ACC112 (cell line): ENCODE measurements around the gene CASZ1.

Source experiments
- H2AFZ ChIP-seq: fragments of 200-600 bp; sonication (generic); one replicate; pipeline ENCODE4 v1.6.0; 2017; ENCODE audit warnings: antibody characterized with exemption, low read length; ENCODE audit not compliant: unreplicated experiment
- H3K27ac ChIP-seq: fragments of 200-600 bp; sonication (generic); 2 replicates; pipeline ENCODE4 v1.5.1; 2014; ENCODE audit warnings: low read depth, mild to moderate bottlenecking, antibody characterized with exemption, low read length, moderate library complexity
- H3K27me3 ChIP-seq: fragments of 200-600 bp; sonication (generic); 2 replicates; pipeline ENCODE4 v1.6.1; 2014; ENCODE audit warnings: mild to moderate bottlenecking, antibody characterized with exemption, low read length, moderate library complexity, mixed read lengths; ENCODE audit not compliant: insufficient read depth
- H3K36me3 ChIP-seq: fragments of 200-600 bp; sonication (generic); 2 replicates; pipeline ENCODE4 v1.6.1; 2016; ENCODE audit warnings: mild to moderate bottlenecking, antibody characterized with exemption, low read length, moderate library complexity, mixed read lengths; ENCODE audit not compliant: insufficient read depth
- H3K4me1 ChIP-seq: fragments of 200-600 bp; sonication (generic); one replicate; pipeline ENCODE4 v1.6.1; 2016; ENCODE audit warnings: low read length, mixed read lengths; ENCODE audit not compliant: insufficient read depth, unreplicated experiment, control insufficient read depth
- H3K4me3 ChIP-seq: fragments of 200-600 bp; sonication (generic); 2 replicates; pipeline ENCODE4 v1.5.1; 2014; ENCODE audit warnings: mild to moderate bottlenecking, low read depth, low read length
- H3K79me2 ChIP-seq: fragments of 200-600 bp; sonication (generic); one replicate; pipeline ENCODE4 v1.6.0; 2016; ENCODE audit warnings: low read length; ENCODE audit not compliant: control insufficient read depth, unreplicated experiment, insufficient read depth

The CASZ1 gene

GRCh38 chr1:10741696-10742095 is 54.8 kb downstream of the CASZ1 start:
- no peaks in the 10 kb centered on the region for H3K36me3 ChIP-seq
- H3K4me1 ChIP-seq, result no peaks in the 10 kb centered on the region
- no peak overlapping the region for H3K4me3 ChIP-seq
- H3K79me2 ChIP-seq, result no peaks in the 10 kb centered on the region
- H3K27ac ChIP-seq, result no peak overlapping the region
- H2AFZ ChIP-seq, result no peak overlapping the region
- peaks cover 6% of the 10 kb centered on the region for H3K27me3 ChIP-seq

- Histone ChIP-seq H3K27ac (no peak overlapping the region), H2AFZ (no peak overlapping the region), H3K4me3 (no peak overlapping the region), H3K79me2 (no peaks in the 10 kb centered on the region), H3K27me3 (peaks cover 18% of the 10 kb centered on the region), H3K4me1 (no peaks in the 10 kb centered on the region), H3K36me3 (no peaks in the 10 kb centered on the region)
These were observed 56.3 kb downstream of the CASZ1 start for GRCh38 chr1:10740123-10740522.

DNA sequence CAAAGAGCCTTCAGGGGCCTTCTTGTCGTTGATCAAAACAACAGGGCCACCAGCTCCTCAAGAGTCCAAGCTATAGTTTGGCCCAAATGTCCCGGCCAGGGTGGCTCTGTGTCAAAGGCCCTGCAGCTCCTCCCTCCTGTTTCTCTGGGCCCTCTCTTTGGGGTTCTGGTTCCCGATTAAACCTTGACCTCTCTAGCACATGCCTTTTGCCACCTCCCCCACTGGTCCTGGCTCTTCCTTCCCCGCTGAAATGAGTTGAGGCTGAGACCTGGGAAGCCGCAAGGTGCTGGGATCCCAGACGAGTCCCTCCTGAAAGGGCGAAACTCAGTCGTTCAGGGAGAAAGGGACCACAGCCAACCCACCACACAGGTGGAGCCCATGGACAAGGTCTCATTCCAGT is 56.9 kb downstream of the CASZ1 start:
- Histone ChIP-seq H3K4me1 (no peaks in the 10 kb centered on the region), H3K4me3 (no peak overlapping the region), H3K36me3 (no peaks in the 10 kb centered on the region), H3K79me2 (no peaks in the 10 kb centered on the region), H2AFZ (no peak overlapping the region), H3K27ac (no peak overlapping the region), H3K27me3 (peaks cover 23% of the 10 kb centered on the region)

- no peaks in the 10 kb centered on the region for H3K4me1 ChIP-seq
- no peak overlapping the region for H2AFZ ChIP-seq
- no peak overlapping the region for H3K4me3 ChIP-seq
- no peaks in the 10 kb centered on the region for H3K79me2 ChIP-seq
- peaks cover 35% of the 10 kb centered on the region for H3K27me3 ChIP-seq
- no peak overlapping the region for H3K27ac ChIP-seq
- H3K36me3 ChIP-seq, result no peaks in the 10 kb centered on the region
These were observed 58.1 kb downstream of the CASZ1 start for GRCh38 chr1:10738061-10739058.

DNA sequence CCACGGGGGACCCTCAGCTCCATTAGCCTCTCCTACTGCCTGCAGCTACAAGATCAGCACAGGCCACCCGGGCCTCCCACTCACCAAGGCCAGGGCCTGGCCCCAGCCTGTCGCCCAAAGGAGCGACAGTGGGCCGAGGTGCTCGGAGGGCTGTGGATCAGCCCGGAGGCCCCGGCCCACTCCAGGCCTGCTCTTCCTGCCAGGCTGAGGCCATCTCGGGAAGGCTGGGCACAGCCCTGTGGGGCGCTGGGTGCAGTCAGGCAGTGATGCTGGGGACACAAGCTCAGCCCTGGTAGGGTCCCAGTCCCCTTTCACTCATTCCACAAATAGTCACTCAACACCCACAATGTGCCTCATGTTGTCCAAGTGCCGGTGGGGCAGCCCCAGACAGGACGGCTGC is 58.8 kb downstream of the CASZ1 start:
- Histone ChIP-seq H3K4me1 (no peaks in the 10 kb centered on the region), H3K27me3 (peaks cover 34% of the 10 kb centered on the region)

GRCh38 chr1:10736634-10737586 is 59.5 kb downstream of the CASZ1 start:
- no peak overlapping the region for H3K27ac ChIP-seq
- no peaks in the 10 kb centered on the region for H3K4me1 ChIP-seq
- no peaks in the 10 kb centered on the region for H3K36me3 ChIP-seq
- H3K27me3 ChIP-seq, result peaks cover 34% of the 10 kb centered on the region
- H3K4me3 ChIP-seq, result no peak overlapping the region
- H2AFZ ChIP-seq, result no peak overlapping the region
- H3K79me2 ChIP-seq, result no peaks in the 10 kb centered on the region

More for the DNA sequence above, 58.8 kb downstream of the CASZ1 start:
- H3K4me3 ChIP-seq, result no peak overlapping the region
- no peaks in the 10 kb centered on the region for H3K36me3 ChIP-seq
- H2AFZ ChIP-seq, result no peak overlapping the region
- H3K27ac ChIP-seq, result no peak overlapping the region
- H3K79me2 ChIP-seq, result no peaks in the 10 kb centered on the region

- H2AFZ ChIP-seq, result no peak overlapping the region
- no peak overlapping the region for H3K27ac ChIP-seq
- peaks cover 34% of the 10 kb centered on the region for H3K27me3 ChIP-seq
- H3K4me1 ChIP-seq, result peaks cover under 1% of the 10 kb centered on the region
- H3K36me3 ChIP-seq, result no peaks in the 10 kb centered on the region
- no peaks in the 10 kb centered on the region for H3K79me2 ChIP-seq
- H3K4me3 ChIP-seq, result no peak overlapping the region
These were observed 60.7 kb downstream of the CASZ1 start for GRCh38 chr1:10735563-10736305.

DNA sequence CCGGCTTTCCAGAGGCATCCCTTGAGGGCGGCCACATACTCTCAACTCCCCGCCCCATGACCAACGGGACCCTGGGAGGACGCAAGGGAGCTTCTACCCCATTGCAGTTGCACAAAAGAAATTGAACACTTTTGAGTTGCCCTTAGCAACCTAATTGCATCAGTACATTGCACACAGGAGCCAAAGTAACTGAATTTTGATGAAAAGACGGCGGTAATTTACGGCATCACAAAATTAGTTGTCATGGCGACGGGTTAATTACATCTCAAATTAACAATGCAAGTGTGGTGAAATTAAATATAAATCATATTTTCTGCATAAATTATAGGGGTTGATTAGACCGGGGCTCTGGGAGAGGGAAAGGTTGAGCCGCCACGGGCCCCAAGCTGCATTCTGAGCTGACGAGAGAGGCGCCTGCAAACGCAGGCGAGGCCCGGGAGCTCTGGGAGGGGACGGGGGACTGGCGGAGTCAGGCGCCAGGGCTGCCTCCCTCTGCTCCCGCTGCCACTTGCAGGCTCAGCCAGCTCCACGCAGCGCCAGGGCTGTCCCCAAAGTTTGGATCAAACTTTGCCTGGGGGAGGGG is 61.4 kb downstream of the CASZ1 start:
- H3K4me1 ChIP-seq, result peaks cover 4% of the 10 kb centered on the region
- no peaks in the 10 kb centered on the region for H3K36me3 ChIP-seq
- H3K79me2 ChIP-seq, result no peaks in the 10 kb centered on the region
- H3K4me3 ChIP-seq, result no peak overlapping the region
- H2AFZ ChIP-seq, result no peak overlapping the region
- H3K27ac ChIP-seq, result no peak overlapping the region
- peaks cover 34% of the 10 kb centered on the region for H3K27me3 ChIP-seq

- no peak overlapping the region for H3K4me3 ChIP-seq
- peaks cover 34% of the 10 kb centered on the region for H3K27me3 ChIP-seq
- H2AFZ ChIP-seq, result no peak overlapping the region
- no peaks in the 10 kb centered on the region for H3K36me3 ChIP-seq
- no peaks in the 10 kb centered on the region for H3K79me2 ChIP-seq
- H3K4me1 ChIP-seq, result peaks cover 4% of the 10 kb centered on the region
- H3K27ac ChIP-seq, result no peak overlapping the region
These were observed 62.1 kb downstream of the CASZ1 start for GRCh38 chr1:10734375-10734774.
